GM21717 (cell line): Measurements from ENCODE around the gene PSMG4.

Experiments used
- ATAC-seq: cut with Tn5 transposase; IDR thresholded peaks from one replicate; pipeline ENCODE4 v1.9.1; 2021; ENCODE audit warnings: mild to moderate bottlenecking, moderate library complexity; ENCODE audit not compliant: unreplicated experiment

PSMG4 gene

GRCh38 chr6:3287976-3288707 lies 29.4 kb downstream of the PSMG4 start:
- no peak for ATAC-seq

- ATAC-seq, result no peak
Measured at GRCh38 chr6:3288711-3289663, 30.2 kb downstream of the PSMG4 start.

GRCh38 chr6:3289664-3290055 lies 30.9 kb downstream of the PSMG4 start:
- no peak for ATAC-seq

- no peak for ATAC-seq
Measured at GRCh38 chr6:3290149-3290930, 31.6 kb downstream of the PSMG4 start.

- no peak for ATAC-seq
Measured at GRCh38 chr6:3290931-3291211, 32.1 kb downstream of the PSMG4 start.

GRCh38 chr6:3291346-3291745 lies 32.6 kb downstream of the PSMG4 start:
- no peak for ATAC-seq

GRCh38 chr6:3291987-3292386 lies 33.2 kb downstream of the PSMG4 start:
- ATAC-seq, result no peak

- ATAC-seq, result no peak
Measured at GRCh38 chr6:3292431-3293197, 33.9 kb downstream of the PSMG4 start.

GRCh38 chr6:3293271-3294155 lies 34.8 kb downstream of the PSMG4 start:
- ATAC-seq, result no peak

GRCh38 chr6:3294396-3294795 lies 35.6 kb downstream of the PSMG4 start:
- ATAC-seq, result no peak

- ATAC-seq, result no peak
Measured at GRCh38 chr6:3294921-3295871, 36.4 kb downstream of the PSMG4 start.

GRCh38 chr6:3296078-3296477 lies 37.3 kb downstream of the PSMG4 start:
- ATAC-seq, result no peak

- ATAC-seq, result no peak
Measured at GRCh38 chr6:3296537-3296936, 37.8 kb downstream of the PSMG4 start.

GRCh38 chr6:3297006-3297405 lies 38.3 kb downstream of the PSMG4 start:
- ATAC-seq, result no peak

- ATAC-seq, result no peak
Measured at GRCh38 chr6:3297909-3298308, 39.2 kb downstream of the PSMG4 start.

- no peak for ATAC-seq
Measured at GRCh38 chr6:3299221-3299620, 40.5 kb downstream of the PSMG4 start.

- no peak for ATAC-seq
Measured at GRCh38 chr6:3301506-3301905, 42.8 kb downstream of the PSMG4 start.

- ATAC-seq, result no peak
Measured at GRCh38 chr6:3303795-3304411, 45.2 kb downstream of the PSMG4 start.
